GM21619 (cell line): ENCODE data around the gene AS3MT.
"Not testable (repeated sequence)": the region's sequence is repeated elsewhere in the genome, so short reads cannot be mapped to it uniquely, and the experiment has no call there.

Experiments used
- ATAC-seq: cut with Tn5 transposase; IDR thresholded peaks from one replicate; pipeline ENCODE4 v1.9.1; 2021; ENCODE audit not compliant: unreplicated experiment

Gene AS3MT

DNA sequence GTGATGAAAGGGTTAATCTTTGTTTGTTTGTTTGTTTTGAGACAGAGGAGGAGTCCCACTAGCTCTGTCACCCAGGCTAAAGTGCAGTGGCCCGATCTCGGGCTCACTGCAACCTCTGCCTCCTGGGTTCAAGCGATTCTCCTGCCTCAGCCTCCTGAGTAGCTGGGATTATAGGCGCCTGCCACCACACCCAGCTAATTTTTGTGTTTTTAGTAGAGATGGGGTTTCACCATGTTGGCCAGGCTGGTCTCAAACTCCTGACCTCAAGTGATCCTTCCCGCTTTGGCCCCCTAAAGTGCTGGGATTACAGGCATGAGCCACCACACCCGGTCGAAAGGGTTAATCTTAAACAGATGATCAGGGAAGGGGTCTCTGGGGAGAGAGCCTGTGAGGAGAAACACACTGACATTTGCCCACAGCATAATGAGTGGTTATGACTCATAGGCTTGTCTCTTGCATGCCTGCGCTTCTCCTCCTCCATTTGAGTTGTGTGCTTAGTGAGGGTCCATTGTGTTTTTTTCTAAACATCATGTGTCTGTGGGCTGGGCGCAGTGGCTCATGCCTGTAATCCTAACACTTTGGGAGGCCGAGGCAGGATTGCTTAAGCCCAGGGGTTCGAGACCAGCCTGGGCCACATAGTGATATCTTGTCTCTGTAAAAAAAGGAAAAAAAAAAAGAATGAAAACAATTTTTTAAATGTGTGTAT lies 13.4 kb upstream of the AS3MT start:
- not testable (repeated sequence) for ATAC-seq

DNA sequence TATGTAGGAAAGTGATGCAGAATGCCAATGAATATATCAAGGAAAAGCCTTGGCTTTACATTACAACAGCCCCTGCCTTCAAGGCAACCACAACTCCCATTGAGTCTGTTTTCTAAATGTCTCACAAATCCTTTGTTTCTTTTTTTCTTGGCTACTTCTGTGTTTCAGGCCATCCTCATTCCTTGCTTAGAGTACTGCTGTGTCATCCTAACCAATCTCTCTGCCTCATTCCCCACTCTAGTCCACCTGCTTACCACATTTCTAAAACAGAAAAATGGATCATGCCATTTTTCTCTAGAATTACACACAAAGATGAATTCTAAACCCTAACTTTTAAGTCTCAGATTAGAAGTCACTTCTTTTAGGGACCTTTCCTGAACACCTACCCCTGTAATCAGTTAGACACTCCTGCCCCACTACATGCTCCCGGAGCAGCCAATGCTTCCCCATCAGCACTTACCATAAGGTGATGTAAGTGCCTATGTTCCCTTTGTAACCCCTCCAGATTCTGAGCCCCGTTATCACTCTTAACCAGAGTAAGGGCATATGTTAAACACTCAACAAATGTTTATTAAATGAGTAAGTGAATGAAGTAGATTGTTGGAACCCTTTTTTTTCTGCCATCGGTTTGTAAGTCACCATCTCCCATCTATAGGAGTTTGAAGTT lies 12.4 kb upstream of the AS3MT start:
- ATAC-seq, result no peak

DNA sequence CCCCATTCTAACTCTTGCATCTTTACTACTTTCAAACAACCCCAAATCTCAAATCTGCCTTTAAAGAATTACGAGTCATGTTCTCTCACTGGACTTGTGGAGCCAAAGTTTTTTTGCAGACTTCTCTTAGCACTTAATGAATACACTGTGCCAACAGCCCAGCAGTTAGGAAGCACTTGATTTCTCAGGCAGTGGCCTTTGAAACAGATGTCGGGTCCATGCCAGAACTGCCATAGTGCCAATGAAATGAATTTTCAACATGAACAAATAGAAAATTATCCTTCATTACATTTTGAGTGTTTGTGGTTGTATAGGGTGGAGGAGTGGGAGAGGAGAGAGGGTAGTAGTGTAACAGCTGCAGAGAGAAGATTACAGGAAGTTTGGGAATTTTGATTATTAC lies 9.4 kb upstream of the AS3MT start:
- ATAC-seq, result no peak

- ATAC-seq, result no peak
Observed at GRCh38 chr10:102863660-102864059, 5.6 kb upstream of the AS3MT start.

DNA sequence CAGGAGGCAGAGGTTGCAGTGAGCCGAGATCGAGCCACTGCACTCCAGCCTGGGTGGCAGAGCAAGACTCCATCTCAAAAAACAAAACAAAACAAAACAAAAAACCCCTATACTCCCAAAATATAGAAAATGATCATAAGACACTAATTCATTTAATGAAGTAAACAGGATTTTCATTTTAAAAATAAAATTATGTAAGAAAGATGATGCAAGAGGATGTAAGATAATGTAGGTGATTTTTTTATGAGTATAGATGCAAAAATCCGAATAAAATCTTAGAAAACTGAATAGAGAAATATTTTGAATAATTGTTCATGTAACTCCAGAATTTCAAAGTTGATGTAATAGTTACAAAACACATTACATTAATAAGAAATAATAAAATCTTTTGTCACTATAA lies 3.6 kb upstream of the AS3MT start:
- ATAC-seq, result no peak

DNA sequence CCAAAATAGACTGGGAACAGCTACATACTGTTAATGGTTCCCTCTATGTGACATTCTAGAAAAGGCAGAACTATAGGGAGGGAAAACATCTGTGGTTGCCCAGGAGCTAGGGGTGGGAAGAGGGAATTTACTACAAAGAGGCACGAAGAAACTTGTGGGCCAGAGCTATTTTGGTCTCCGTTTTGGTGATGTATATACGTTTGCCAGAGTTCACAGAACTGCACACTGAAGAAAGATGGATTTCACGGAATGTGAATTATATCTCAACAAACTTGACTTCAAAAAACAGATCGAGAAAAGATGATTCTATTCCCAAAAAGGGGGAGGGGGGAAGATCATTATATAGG lies 386 bp upstream of the AS3MT start:
- ATAC-seq, result no peak

- ATAC-seq, result no peak
Observed at GRCh38 chr10:102870221-102870620, 951 bp downstream of the AS3MT start.

- ATAC-seq, result no peak
Observed at GRCh38 chr10:102872163-102872562, 2.9 kb downstream of the AS3MT start.

- ATAC-seq, result no peak
Observed at GRCh38 chr10:102876747-102877153, 7.5 kb downstream of the AS3MT start.

DNA sequence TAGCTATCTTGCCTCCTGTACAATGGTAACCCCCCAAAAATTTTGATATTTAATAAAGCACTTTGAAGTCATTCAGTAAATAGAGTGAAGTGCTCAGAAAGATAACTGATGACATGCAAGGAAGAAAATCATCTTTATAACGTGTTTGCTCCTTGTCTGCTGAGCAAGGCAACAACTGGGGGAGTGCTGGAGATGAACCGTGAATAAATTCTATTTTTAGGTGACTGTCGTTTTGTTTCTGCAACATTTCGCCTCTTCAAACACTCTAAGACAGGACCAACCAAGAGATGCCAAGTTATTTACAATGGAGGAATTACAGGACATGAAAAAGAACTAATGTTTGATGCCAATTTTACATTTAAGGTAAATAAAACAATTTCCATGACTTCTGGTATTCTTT lies 9.4 kb downstream of the AS3MT start:
- ATAC-seq, result no peak

- no peak for ATAC-seq
Observed at GRCh38 chr10:102880256-102880655, 11.0 kb downstream of the AS3MT start.

GRCh38 chr10:102888048-102888447 lies 18.8 kb downstream of the AS3MT start:
- ATAC-seq, result no peak

- no peak for ATAC-seq
Observed at GRCh38 chr10:102894466-102895213, 25.4 kb downstream of the AS3MT start.

DNA sequence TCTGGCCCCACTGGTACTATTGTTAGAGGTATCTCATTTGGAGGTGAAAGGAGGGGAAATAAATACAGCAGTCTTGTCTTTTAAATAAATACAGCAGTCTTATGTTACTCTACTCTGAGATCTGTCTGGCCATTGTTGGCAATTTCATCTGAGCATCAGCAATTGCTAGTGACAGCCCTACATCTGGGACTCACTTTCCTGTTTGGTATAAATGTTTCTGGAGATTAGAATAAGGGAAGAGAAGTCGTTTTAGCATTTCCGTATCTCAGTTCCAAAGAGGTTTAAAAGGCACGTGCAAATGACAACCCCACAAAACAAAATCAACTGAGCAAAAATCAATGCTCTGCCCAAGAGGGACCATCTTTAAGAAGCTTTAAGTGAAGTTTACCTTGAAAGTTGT lies 30.7 kb downstream of the AS3MT start:
- no peak for ATAC-seq

DNA sequence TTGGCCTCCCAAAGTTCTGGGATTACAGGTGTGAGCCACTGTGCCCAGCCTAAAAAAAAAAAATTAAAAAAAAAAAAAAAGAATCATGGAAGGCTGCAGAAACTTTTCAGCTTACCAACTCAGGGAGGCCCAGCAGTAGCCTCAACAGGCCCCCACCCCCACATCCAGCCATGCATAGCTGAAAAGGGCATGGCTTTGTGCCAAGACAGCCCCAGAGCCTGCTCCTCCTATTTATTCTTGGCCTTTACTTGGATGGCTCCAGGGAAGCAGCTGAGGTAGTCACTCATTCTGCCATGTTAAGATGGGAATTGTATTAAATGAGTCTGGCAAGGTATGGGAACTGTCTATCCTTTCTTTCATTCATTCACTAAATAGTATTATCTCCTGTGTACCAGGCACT lies 35.1 kb downstream of the AS3MT start:
- ATAC-seq, result no peak

- no peak for ATAC-seq
Observed at GRCh38 chr10:102906507-102906906, 37.2 kb downstream of the AS3MT start.

- ATAC-seq, result no peak
Observed at GRCh38 chr10:102914781-102915180, 45.5 kb downstream of the AS3MT start.

DNA sequence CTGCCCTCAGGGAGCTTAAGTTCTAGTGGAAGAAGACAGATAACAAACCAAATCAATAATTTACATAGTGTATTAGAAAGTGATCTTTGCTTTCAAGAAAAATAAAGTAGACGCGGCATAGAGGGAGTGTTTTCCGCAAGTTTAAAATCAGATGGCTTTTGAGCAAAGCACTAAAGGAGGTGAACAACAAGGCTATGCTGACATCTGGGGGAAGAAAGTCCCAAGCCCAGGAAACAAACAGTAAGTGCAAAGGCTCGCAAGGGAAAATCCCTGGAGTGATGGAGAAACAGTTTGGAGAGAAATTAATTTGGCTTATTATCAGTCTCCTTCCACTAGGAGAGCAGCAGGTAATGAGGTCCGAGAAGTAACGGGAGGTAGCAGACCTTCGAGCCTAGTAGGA lies 46.9 kb downstream of the AS3MT start:
- no peak for ATAC-seq

DNA sequence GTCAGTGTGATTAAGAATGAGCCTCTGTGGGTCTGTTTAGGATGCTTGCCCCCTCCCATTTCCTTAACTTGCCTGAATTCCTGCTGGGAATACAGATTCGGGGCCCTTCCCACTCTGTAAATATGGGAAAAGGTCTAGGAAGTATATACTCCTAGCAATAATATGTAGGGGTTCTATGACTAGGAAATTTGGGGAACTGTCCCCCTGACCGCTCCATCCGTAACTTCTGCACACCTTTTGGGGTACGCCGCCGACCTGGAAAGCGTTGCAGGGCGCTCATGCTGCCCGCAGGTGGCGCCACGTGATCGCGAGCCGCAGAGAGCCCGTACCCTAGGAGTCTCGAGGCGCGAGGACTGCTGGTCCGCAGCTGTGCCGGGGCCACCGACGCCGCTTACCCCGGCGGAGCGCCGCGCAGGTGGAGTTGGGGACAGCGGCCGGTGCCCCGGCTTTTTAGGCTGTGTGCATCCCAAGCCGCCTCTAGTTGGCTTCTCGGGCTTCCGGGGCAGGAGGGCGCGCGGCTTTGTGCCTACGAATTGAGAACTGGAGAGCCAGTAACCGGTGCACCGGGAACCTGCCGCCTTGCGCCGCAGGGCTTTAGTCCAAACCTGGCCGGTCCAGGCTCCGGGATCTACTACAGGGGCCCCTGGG lies 48.2 kb downstream of the AS3MT start:
- ATAC-seq, result peak; percentile 40

GRCh38 chr10:102917962-102918816 lies 48.9 kb downstream of the AS3MT start, which contains the start of gene CNNM2:
Gene CNNM2 (plus strand): TSS chr10:102918294. CDS start chr10:102918481, 187 bp downstream.
- peak; percentile 85 for ATAC-seq

DNA sequence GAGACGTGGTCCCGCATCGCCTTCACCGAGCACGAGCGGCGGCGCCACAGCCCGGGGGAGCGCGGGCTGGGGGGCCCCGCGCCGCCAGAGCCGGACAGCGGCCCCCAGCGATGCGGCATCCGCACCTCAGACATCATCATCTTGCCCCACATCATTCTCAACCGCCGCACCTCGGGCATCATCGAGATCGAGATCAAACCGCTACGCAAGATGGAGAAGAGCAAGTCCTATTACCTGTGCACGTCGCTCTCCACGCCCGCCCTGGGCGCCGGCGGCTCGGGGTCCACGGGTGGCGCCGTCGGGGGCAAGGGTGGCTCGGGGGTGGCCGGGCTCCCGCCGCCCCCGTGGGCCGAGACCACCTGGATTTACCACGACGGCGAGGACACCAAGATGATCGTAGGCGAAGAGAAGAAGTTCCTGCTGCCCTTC lies 49.6 kb downstream of the AS3MT start:
- peak; percentile 0 for ATAC-seq
